ENCODE results near the gene FBXL17. TPM values are rescaled to one million over a fixed set of nuclear protein-coding genes. Genes with fewer than 3 reads are reported as not detected.
A peak's percentile ranks its signal among the peaks of the same experiment; 100 is the strongest.

The FBXL17 gene
- total and polyA plus RNA-seq, 2 of the 13 experiments (the other 11 are each of a cell fraction or from before 2014, with no cell fraction given) = 3.0 to 7.9 TPM

DNA sequence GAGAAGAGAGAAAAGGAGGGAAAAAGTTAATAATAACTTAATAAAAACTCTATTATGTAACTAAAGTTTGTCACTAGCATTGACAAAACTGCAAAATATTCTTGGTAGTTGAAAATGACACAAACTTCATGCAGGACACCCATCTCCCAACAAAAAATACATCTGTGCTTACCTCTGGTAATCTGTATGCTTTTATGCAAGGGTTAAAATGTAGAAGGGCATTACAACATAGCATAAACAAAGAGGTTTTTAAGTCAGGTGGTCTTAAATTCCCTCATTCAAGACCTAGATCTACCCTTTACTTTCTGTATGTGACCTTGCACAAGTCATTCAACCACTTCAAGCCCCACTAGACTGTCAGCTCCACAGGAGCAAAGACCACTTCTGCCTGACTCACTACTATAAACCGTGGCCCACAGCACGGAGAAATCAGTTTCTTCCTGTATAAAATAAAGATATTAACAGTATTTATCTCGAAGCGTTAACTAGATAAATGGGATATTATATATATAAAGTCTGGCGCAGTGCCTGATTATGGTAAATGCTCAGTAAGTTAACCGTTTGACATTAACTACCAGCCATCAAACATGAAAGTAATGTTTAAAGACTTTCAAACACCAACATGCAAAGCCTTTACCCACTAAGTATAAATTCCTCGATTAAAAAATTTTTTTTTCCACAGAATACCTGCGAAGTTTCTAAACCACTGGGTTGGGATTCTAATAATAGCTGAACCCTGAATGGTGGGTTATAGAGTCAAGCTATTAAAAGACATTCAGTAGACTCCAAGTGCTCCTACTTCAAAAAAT lies 2.0 kb downstream of the FBXL17 start (continued):
- TF ChIP-seq, protein P1, sequence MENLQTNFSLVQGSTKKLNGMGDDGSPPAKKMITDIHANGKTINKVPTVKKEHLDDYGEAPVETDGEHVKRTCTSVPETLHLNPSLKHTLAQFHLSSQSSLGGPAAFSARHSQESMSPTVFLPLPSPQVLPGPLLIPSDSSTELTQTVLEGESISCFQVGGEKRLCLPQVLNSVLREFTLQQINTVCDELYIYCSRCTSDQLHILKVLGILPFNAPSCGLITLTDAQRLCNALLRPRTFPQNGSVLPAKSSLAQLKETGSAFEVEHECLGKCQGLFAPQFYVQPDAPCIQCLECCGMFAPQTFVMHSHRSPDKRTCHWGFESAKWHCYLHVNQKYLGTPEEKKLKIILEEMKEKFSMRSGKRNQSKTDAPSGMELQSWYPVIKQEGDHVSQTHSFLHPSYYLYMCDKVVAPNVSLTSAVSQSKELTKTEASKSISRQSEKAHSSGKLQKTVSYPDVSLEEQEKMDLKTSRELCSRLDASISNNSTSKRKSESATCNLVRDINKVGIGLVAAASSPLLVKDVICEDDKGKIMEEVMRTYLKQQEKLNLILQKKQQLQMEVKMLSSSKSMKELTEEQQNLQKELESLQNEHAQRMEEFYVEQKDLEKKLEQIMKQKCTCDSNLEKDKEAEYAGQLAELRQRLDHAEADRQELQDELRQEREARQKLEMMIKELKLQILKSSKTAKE (CRISPR knock-in tag; IDR thresholded peaks at IDR 0.05; ENCODE audit: borderline replicate concordance) = no peak
- TF ChIP-seq SOX5 (CRISPR knock-in tag; IDR thresholded peaks at IDR 0.05; ENCODE audit: borderline replicate concordance) (0 out of 2 replicates have a peak, but pooled peaks have one; percentile 14), FLYWCH1 (CRISPR knock-in tag; IDR thresholded peaks at IDR 0.05) (no peak), ZNF530 (CRISPR knock-in tag; IDR thresholded peaks at IDR 0.05; ENCODE audit: low read depth) (no peak), ELF4 (CRISPR knock-in tag; IDR thresholded peaks at IDR 0.05; ENCODE audit: borderline replicate concordance) (no peak), ZNF703 (CRISPR knock-in tag; IDR thresholded peaks at IDR 0.05; ENCODE audit: borderline replicate concordance) (no peak), ETV5 (CRISPR knock-in tag; IDR thresholded peaks at IDR 0.05; ENCODE audit: borderline replicate concordance) (no peak), ZBTB38 (CRISPR knock-in tag; IDR thresholded peaks at IDR 0.05) (no peak), ZNF414 (CRISPR knock-in tag; IDR thresholded peaks at IDR 0.05) (no peak), RFX5 (IDR thresholded peaks at IDR 0.05; ENCODE audit: low read depth, low read length) (no peak), ATF7-NPFF (CRISPR knock-in tag; IDR thresholded peaks at IDR 0.05; ENCODE audit: low read depth) (no peak), ZNF576 (CRISPR knock-in tag; IDR thresholded peaks at IDR 0.05) (no peak)
- TF ChIP-seq, protein P2, sequence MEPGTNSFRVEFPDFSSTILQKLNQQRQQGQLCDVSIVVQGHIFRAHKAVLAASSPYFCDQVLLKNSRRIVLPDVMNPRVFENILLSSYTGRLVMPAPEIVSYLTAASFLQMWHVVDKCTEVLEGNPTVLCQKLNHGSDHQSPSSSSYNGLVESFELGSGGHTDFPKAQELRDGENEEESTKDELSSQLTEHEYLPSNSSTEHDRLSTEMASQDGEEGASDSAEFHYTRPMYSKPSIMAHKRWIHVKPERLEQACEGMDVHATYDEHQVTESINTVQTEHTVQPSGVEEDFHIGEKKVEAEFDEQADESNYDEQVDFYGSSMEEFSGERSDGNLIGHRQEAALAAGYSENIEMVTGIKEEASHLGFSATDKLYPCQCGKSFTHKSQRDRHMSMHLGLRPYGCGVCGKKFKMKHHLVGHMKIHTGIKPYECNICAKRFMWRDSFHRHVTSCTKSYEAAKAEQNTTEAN (CRISPR knock-in tag; conservative IDR thresholded peaks at IDR 0.05) = no peak
- TF ChIP-seq, protein P3, sequence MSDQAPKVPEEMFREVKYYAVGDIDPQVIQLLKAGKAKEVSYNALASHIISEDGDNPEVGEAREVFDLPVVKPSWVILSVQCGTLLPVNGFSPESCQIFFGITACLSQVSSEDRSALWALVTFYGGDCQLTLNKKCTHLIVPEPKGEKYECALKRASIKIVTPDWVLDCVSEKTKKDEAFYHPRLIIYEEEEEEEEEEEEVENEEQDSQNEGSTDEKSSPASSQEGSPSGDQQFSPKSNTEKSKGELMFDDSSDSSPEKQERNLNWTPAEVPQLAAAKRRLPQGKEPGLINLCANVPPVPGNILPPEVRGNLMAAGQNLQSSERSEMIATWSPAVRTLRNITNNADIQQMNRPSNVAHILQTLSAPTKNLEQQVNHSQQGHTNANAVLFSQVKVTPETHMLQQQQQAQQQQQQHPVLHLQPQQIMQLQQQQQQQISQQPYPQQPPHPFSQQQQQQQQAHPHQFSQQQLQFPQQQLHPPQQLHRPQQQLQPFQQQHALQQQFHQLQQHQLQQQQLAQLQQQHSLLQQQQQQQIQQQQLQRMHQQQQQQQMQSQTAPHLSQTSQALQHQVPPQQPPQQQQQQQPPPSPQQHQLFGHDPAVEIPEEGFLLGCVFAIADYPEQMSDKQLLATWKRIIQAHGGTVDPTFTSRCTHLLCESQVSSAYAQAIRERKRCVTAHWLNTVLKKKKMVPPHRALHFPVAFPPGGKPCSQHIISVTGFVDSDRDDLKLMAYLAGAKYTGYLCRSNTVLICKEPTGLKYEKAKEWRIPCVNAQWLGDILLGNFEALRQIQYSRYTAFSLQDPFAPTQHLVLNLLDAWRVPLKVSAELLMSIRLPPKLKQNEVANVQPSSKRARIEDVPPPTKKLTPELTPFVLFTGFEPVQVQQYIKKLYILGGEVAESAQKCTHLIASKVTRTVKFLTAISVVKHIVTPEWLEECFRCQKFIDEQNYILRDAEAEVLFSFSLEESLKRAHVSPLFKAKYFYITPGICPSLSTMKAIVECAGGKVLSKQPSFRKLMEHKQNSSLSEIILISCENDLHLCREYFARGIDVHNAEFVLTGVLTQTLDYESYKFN (CRISPR knock-in tag; conservative IDR thresholded peaks at IDR 0.05) = 0 out of 2 replicates have a peak, but pooled peaks have one; percentile 10
- TF ChIP-seq, protein P4, sequence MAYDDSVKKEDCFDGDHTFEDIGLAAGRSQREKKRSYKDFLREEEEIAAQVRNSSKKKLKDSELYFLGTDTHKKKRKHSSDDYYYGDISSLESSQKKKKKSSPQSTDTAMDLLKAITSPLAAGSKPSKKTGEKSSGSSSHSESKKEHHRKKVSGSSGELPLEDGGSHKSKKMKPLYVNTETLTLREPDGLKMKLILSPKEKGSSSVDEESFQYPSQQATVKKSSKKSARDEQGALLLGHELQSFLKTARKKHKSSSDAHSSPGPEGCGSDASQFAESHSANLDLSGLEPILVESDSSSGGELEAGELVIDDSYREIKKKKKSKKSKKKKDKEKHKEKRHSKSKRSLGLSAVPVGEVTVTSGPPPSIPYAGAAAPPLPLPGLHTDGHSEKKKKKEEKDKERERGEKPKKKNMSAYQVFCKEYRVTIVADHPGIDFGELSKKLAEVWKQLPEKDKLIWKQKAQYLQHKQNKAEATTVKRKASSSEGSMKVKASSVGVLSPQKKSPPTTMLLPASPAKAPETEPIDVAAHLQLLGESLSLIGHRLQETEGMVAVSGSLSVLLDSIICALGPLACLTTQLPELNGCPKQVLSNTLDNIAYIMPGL (CRISPR knock-in tag; IDR thresholded peaks at IDR 0.05; ENCODE audit: borderline replicate concordance in 1 of 2, low read depth in 1 of 2) = no peak
